Activated CD8-positive, alpha-beta memory T cell treated with anti-CD3 and anti-CD28 coated beads, Interleukin-2, amount 10 ng/mL, durations not matched to agents 7 days and 5 days (primary cell): Measurements from ENCODE around the gene GPR141. TPM values are rescaled to one million over a fixed set of nuclear protein-coding genes. Genes with fewer than 3 reads are reported as not detected.

Source experiments
- ATAC-seq: fragments of 150-1000 bp; cut with Tn5 transposase; one replicate; pipeline ENCODE4 v1.10.0; 2021; ENCODE audit warnings: moderate library complexity
- CTCF ChIA-PET: fragments of 350-600 bp; sonication (Branson Sonifier 250); formaldehyde crosslinking; loops from one replicate; lab custom pipeline; 2021; ENCODE audit warnings: antibody characterized with exemption; lab: Charles Lee
- DNase-seq: peaks from one replicate; pipeline ENCODE4 v3.0.0-alpha.2; 2020
- H3K27ac Mint-ChIP-seq: one replicate; pipeline ENCODE4 v1.8.0; 2021; ENCODE audit warnings: mild to moderate bottlenecking, mixed read lengths
- H3K27me3 Mint-ChIP-seq: one replicate; pipeline ENCODE4 v1.8.0; 2021; ENCODE audit warnings: mixed read lengths
- H3K36me3 Mint-ChIP-seq: one replicate; pipeline ENCODE4 v1.8.0; 2021; ENCODE audit warnings: mild to moderate bottlenecking, mixed read lengths
- H3K4me1 Mint-ChIP-seq: one replicate; pipeline ENCODE4 v1.8.0; 2021; ENCODE audit warnings: mixed read lengths
- H3K4me3 Mint-ChIP-seq: one replicate; pipeline ENCODE4 v1.8.0; 2021; ENCODE audit warnings: mild to moderate bottlenecking, moderate library complexity, mixed read lengths
- H3K9me3 Mint-ChIP-seq: one replicate; pipeline ENCODE4 v1.8.0; 2022; ENCODE audit warnings: low read depth, mixed read lengths
- total RNA-seq, 2 experiments: library from RNA; stranded (reverse); gene quantifications; one replicate each; pipeline ENCODE4 v1.2.3, GENCODE V29; 2021

Gene GPR141
- total RNA-seq, 2 experiments from 2014 or later = 0.30 TPM; not detected in 1

DNA sequence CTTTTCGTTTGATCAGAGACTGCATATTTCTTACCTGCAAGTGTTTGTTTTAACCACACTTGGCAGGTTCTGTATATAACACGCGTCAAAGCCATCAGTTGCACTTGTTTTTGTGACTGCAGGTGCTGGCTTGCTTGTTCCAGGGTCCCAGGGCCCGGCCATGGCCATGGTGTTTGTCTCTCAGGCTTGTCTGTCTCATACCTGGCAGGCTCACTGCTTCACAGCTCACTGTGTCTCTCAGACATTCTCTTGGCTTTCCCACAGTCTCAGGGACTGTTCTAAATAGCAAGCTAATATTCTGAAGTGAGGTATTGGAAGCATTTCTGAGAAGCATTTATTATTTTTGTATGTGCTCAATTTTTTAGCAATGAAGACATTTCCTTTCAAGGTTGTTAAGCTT, 46.9 kb downstream of the GPR141 start:
- Mint-ChIP-seq H3K4me1 (no peaks in the 10 kb centered on the region), H3K27ac (no peak overlapping the region), H3K36me3 (no peaks in the 10 kb centered on the region), H3K27me3 (peaks cover 35% of the 10 kb centered on the region), H3K9me3 (no peaks in the 10 kb centered on the region), H3K4me3 (no peak overlapping the region)
- ATAC-seq = no peak
- no peak for DNase-seq
- CTCF ChIA-PET = no interaction called here

DNA sequence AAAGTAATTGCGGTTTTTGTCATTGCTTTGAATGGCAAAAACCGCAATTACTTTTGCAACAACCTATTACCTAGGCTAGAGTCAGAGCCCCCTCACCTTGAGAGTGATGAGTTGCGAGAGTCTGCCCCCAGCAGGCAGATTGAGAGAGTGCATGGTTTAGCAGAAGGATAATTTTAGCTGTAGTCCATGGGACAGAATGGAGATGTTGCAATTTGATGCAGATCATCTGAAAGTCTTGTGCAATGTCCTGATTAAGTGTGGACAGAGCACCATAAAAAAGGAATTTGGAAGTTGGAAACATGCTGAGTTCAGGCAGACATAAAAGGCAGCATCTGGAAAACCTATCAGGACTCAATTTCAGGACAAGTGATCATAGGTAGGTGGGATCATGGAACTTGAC, 48.7 kb downstream of the GPR141 start:
- Mint-ChIP-seq H3K36me3 (no peaks in the 10 kb centered on the region), H3K27me3 (peaks cover 32% of the 10 kb centered on the region), H3K4me1 (no peaks in the 10 kb centered on the region), H3K27ac (no peak overlapping the region), H3K4me3 (no peak overlapping the region), H3K9me3 (no peaks in the 10 kb centered on the region)
- CTCF ChIA-PET = interaction anchor here (0.6 to 1.3 kb wide), 5 partner anchors 8 to 1083 kb away, joined by 3 to 5 read pairs (median 3); no protein-coding TSS in a partner anchor
- DNase-seq (no peak), ATAC-seq (no peak)

DNA sequence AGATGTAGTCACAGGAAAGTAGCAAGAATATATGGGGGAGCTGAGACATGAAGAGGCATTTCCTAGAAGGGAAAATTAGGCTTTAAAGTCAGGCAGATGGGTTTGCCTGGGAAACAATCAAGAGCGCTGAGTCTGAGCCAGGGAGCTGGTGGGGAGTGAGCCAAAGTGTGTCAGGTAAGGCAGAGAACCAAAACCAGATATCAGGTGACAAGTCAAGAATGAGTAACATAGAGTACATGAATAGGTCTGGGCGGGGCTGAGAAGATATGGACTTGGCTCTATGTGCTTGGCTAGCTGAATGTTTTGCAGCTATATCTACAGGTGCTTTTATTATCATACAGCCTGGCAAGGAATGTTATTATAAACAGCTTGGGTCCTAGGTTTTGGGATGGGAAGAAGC, 49.3 kb downstream of the GPR141 start:
- no peaks in the 10 kb centered on the region for H3K4me1 Mint-ChIP-seq
- H3K36me3 Mint-ChIP-seq = no peaks in the 10 kb centered on the region
- peaks cover 27% of the 10 kb centered on the region for H3K27me3 Mint-ChIP-seq
- H3K4me3 Mint-ChIP-seq = no peak overlapping the region
- CTCF ChIA-PET = interaction anchor here (0.8 to 1.4 kb wide), 5 partner anchors 9 to 1084 kb away, joined by 3 to 5 read pairs (median 3); no protein-coding TSS in a partner anchor
- DNase-seq (no peak), ATAC-seq (no peak)
- no peaks in the 10 kb centered on the region for H3K9me3 Mint-ChIP-seq
- H3K27ac Mint-ChIP-seq = no peak overlapping the region

DNA sequence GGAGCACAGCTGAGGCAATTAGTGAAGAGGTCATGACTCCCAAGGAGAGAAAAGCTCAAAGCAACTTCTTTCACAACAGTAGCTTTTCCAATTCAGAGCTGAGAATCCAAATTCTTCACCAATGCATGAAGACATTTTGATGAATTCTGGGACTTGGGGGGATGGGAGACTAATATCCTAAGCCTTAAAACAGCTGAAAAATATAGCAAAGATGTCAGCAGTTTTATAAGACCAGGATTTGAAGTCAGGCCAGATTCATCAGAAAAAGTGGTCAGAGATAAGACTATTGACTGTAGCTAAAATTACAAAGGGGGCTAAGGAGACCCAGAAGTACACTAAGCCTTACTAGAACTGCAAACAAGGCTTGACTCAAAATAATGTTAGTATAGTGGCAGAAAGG, 51.6 kb downstream of the GPR141 start:
- Mint-ChIP-seq H3K27ac (no peak overlapping the region), H3K4me3 (no peak overlapping the region), H3K36me3 (no peaks in the 10 kb centered on the region), H3K9me3 (no peaks in the 10 kb centered on the region), H3K4me1 (no peaks in the 10 kb centered on the region), H3K27me3 (peaks cover 16% of the 10 kb centered on the region)
- ATAC-seq = no peak
- no peak for DNase-seq
- CTCF ChIA-PET = interaction anchor here (1.4 kb wide), 1 partner anchor 226 kb away, joined by 3 read pairs; no protein-coding TSS in a partner anchor

GRCh38 chr7:37738321-37738720, 54.8 kb downstream of the GPR141 start:
- CTCF ChIA-PET = no interaction called here
- ATAC-seq = no peak
- H3K27ac Mint-ChIP-seq = no peak overlapping the region
- DNase-seq = no peak
- peaks cover 8% of the 10 kb centered on the region for H3K27me3 Mint-ChIP-seq
- no peaks in the 10 kb centered on the region for H3K9me3 Mint-ChIP-seq
- H3K36me3 Mint-ChIP-seq = no peaks in the 10 kb centered on the region
- H3K4me3 Mint-ChIP-seq = no peak overlapping the region
- H3K4me1 Mint-ChIP-seq = no peaks in the 10 kb centered on the region

- Mint-ChIP-seq H3K27ac (no peak overlapping the region), H3K27me3 (peaks cover 7% of the 10 kb centered on the region), H3K36me3 (no peaks in the 10 kb centered on the region), H3K9me3 (no peaks in the 10 kb centered on the region), H3K4me3 (no peak overlapping the region), H3K4me1 (no peaks in the 10 kb centered on the region)
- no peak for ATAC-seq
- CTCF ChIA-PET = no interaction called here
- no peak for DNase-seq
Observed at GRCh38 chr7:37740398-37740797, 56.8 kb downstream of the GPR141 start.

GRCh38 chr7:37741776-37742175, 58.2 kb downstream of the GPR141 start:
- DNase-seq (no peak), ATAC-seq (no peak)
- no peak overlapping the region for H3K4me3 Mint-ChIP-seq
- H3K4me1 Mint-ChIP-seq = no peaks in the 10 kb centered on the region
- no peaks in the 10 kb centered on the region for H3K36me3 Mint-ChIP-seq
- peaks cover 8% of the 10 kb centered on the region for H3K27me3 Mint-ChIP-seq
- no peaks in the 10 kb centered on the region for H3K9me3 Mint-ChIP-seq
- CTCF ChIA-PET = no interaction called here
- H3K27ac Mint-ChIP-seq = no peak overlapping the region

GRCh38 chr7:37751096-37751495, 67.5 kb downstream of the GPR141 start:
- no peak for DNase-seq
- Mint-ChIP-seq H3K36me3 (no peaks in the 10 kb centered on the region), H3K9me3 (no peaks in the 10 kb centered on the region), H3K27me3 (peaks cover 15% of the 10 kb centered on the region), H3K27ac (no peak overlapping the region), H3K4me1 (no peaks in the 10 kb centered on the region), H3K4me3 (no peak overlapping the region)
- ATAC-seq = no peak
- CTCF ChIA-PET = no interaction called here

DNA sequence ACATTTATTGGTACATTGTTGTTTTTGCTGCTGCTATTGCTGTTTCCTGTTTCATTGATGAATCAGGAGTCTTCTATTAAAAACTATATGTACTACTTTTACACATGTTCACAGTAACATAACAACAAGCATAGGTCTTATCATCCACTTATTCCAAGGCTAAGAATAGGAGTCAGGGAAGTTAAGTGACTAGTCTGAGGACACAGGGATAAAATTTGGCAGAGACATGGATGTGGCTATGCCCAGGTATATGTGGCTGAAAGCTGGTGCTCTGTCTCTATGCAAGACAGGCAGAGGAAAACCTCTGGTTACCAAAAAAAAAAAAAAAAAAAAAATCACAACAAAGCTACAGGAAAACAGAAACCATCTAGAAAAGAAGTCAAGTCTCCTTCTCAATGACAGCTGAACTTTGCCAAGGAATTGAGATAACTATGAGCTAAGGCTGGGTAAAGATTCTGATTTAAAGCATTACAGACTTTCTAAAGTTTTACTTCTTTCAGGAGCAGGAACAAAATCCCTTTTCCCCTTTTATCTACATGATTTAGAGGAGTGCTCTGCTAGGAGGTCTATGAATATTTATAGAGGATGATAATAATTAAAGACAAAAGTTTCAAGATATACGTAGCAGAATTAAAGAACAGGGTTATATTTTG, 70.0 kb downstream of the GPR141 start:
- no peaks in the 10 kb centered on the region for H3K36me3 Mint-ChIP-seq
- CTCF ChIA-PET = interaction anchor here (0.6 kb wide), 1 partner anchor 906 kb away, joined by 3 read pairs; no protein-coding TSS in a partner anchor
- ATAC-seq (no peak), DNase-seq (no peak)
- H3K9me3 Mint-ChIP-seq = no peaks in the 10 kb centered on the region
- H3K4me3 Mint-ChIP-seq = no peak overlapping the region
- no peak overlapping the region for H3K27ac Mint-ChIP-seq
- peaks cover 6% of the 10 kb centered on the region for H3K27me3 Mint-ChIP-seq
- H3K4me1 Mint-ChIP-seq = no peaks in the 10 kb centered on the region

GRCh38 chr7:37756797-37757551, 73.4 kb downstream of the GPR141 start:
- peaks cover 21% of the 10 kb centered on the region for H3K27me3 Mint-ChIP-seq
- no peaks in the 10 kb centered on the region for H3K36me3 Mint-ChIP-seq
- no peak overlapping the region for H3K27ac Mint-ChIP-seq
- no peak overlapping the region for H3K4me3 Mint-ChIP-seq
- CTCF ChIA-PET = no interaction called here
- DNase-seq (no peak), ATAC-seq (no peak)
- H3K9me3 Mint-ChIP-seq = no peaks in the 10 kb centered on the region
- H3K4me1 Mint-ChIP-seq = no peaks in the 10 kb centered on the region

DNA sequence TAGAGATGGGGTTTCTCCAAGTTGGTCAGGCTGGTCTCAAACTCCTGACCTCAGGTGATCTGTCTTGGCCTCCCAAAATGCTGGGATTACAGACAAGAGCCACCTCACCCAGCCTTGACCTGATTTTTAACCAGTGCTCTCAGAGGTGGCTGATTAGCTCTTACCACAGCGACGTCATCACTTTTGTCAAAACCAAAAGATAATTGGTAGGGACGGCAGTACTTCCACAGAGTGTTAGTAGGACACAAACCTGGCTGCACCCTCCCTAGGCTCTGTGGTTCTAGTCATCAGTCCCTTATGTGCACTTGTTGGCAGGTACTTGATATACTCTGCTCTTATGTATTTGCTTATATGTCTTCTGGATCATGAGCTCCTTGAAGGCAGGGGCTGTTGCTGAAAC, 74.0 kb downstream of the GPR141 start:
- CTCF ChIA-PET = no interaction called here
- Mint-ChIP-seq H3K27ac (no peak overlapping the region), H3K27me3 (peaks cover 21% of the 10 kb centered on the region), H3K9me3 (no peaks in the 10 kb centered on the region), H3K4me3 (no peak overlapping the region), H3K36me3 (no peaks in the 10 kb centered on the region), H3K4me1 (no peaks in the 10 kb centered on the region)
- ATAC-seq (no peak), DNase-seq (no peak)

DNA sequence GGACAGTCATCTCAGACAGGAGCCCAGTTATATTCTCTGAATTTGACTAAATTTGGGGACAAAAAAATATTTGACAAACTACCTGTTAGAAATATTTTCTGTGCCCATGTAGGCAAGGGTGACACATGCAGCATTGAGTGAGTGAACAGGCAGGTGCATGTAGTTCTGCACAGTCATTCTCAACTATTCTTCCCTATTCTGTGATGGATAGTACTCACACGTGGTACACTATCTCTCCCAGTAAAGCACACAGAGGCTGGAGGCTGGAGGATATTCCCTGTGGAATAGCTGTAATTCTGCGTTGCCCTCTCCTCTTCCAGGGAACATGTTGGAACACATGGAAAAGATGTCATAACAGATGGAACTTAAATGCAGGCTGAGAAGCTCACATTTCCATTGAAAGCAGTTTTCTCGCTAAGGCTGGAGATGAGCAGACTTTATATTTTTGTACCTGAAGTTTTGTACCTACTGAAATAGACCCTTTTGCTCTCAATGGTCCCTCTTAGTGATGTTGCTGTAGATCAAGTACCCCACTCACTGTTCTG, 75.0 kb downstream of the GPR141 start:
- no peak overlapping the region for H3K27ac Mint-ChIP-seq
- ATAC-seq (no peak), DNase-seq (no peak)
- CTCF ChIA-PET = no interaction called here
- no peak overlapping the region for H3K4me3 Mint-ChIP-seq
- no peaks in the 10 kb centered on the region for H3K9me3 Mint-ChIP-seq
- peaks cover 21% of the 10 kb centered on the region for H3K27me3 Mint-ChIP-seq
- H3K4me1 Mint-ChIP-seq = no peaks in the 10 kb centered on the region
- no peaks in the 10 kb centered on the region for H3K36me3 Mint-ChIP-seq

DNA sequence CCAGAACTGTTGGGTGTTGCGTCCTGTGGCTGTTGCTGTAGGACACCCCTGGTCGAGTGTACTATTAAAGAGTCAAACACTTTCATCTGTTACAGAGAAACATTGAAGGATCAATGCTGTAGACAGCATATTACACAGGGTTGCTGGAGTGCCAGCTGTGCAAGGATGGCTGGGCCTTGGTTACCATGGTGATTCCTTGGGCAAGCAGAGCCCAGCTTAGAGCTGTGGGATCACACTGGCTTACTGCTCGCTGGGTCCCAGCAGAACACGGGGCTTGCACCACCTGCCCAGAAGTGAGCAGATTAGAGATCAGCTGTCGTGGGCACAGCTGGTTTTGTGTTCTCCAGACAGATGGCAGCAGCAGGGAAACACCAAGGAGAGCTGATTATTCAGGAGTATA, 76.0 kb downstream of the GPR141 start:
- no peak overlapping the region for H3K4me3 Mint-ChIP-seq
- ATAC-seq = no peak
- H3K27me3 Mint-ChIP-seq = peaks cover 21% of the 10 kb centered on the region
- no peak overlapping the region for H3K27ac Mint-ChIP-seq
- H3K9me3 Mint-ChIP-seq = no peaks in the 10 kb centered on the region
- CTCF ChIA-PET = no interaction called here
- no peaks in the 10 kb centered on the region for H3K4me1 Mint-ChIP-seq
- no peaks in the 10 kb centered on the region for H3K36me3 Mint-ChIP-seq
- no peak for DNase-seq

- peaks cover 12% of the 10 kb centered on the region for H3K27me3 Mint-ChIP-seq
- H3K9me3 Mint-ChIP-seq = no peaks in the 10 kb centered on the region
- ATAC-seq = no peak
- H3K36me3 Mint-ChIP-seq = no peaks in the 10 kb centered on the region
- peaks cover 7% of the 10 kb centered on the region for H3K4me1 Mint-ChIP-seq
- CTCF ChIA-PET = no interaction called here
- DNase-seq = no peak
- no peak overlapping the region for H3K4me3 Mint-ChIP-seq
- H3K27ac Mint-ChIP-seq = no peak overlapping the region
Observed at GRCh38 chr7:37765421-37765829, 81.9 kb downstream of the GPR141 start.
